GM12878 (cell line): ENCODE measurements around the gene CACNA2D1. TPM values are rescaled to one million over a fixed set of nuclear protein-coding genes. Genes with fewer than 3 reads are reported as not detected.
A peak's percentile ranks its signal among the peaks of the same experiment; 100 is the strongest.

Source experiments
- ATAC-seq: fragments of 200-7000 bp; cut with Tn5 transposase; 3 replicates; pipeline ENCODE4 v1.9.1; 2020; ENCODE audit warnings: mild to moderate bottlenecking, moderate library complexity
- BruUV-seq: library from RNA; stranded (reverse); fragments of 400-500 nt; replicated peaks from 2 replicates; lab custom pipeline; 2021; lab: Mats Ljungman, UMichigan
- CTCF ChIA-PET: fragments of 300-600 bp; sonication (Branson Sonifier 250); formaldehyde crosslinking; extraction: SDS; loops from one replicate; lab custom pipeline; 2021; ENCODE audit warnings: inconsistent platforms; lab: Yijun Ruan, JAX
- POLR2A ChIA-PET: fragments of 350-600 bp; formaldehyde crosslinking; extraction: SDS; loops from one replicate; lab custom pipeline; 2021; ENCODE audit warnings: inconsistent platforms; lab: Charles Lee
- RAD21 ChIA-PET: fragments of 300-600 bp; sonication (Branson Sonifier 250); formaldehyde crosslinking; loops from one replicate; lab custom pipeline; 2023; ENCODE audit warnings: antibody characterized with exemption; ENCODE audit not compliant: unreplicated experiment; lab: Charles Lee
- SMC1A ChIA-PET: fragments of 300-600 bp; sonication (Branson Sonifier 250); formaldehyde crosslinking; loops from one replicate; lab custom pipeline; 2023; ENCODE audit not compliant: unreplicated experiment, uncharacterized antibody; lab: Charles Lee
- DNase-seq: peaks from one replicate; pipeline ENCODE4 v3.0.0-alpha.2; 2011; ENCODE audit warnings: low read depth, low spot score
- FAIRE-seq: peaks from 3 replicates; lab custom pipeline; 2011; peaks lifted over from hg19 to GRCh38; lab: Jason Lieb, UNC
- H2AFZ ChIP-seq: 2 replicates; pipeline ENCODE4 v1.6.0; 2011; ENCODE audit warnings: low read depth, low read length, control low read depth; ENCODE audit not compliant: control insufficient read depth
- H3K27ac ChIP-seq: 2 replicates; pipeline ENCODE4 v1.5.1; 2011; ENCODE audit warnings: control low read depth; ENCODE audit not compliant: control insufficient read depth, insufficient read depth
- H3K27me3 ChIP-seq, 2 experiments: replicated peaks in 1 of 2; 2 replicates each; pipeline versions ENCODE4 v1.6.0 to v1.6.1; 2011; ENCODE audit warnings: low read length in 1 of 2; ENCODE audit not compliant: control insufficient read depth in 2 of 2, insufficient read depth in 2 of 2
- H3K36me3 ChIP-seq, 2 experiments: 2 replicates each; pipeline ENCODE4 v1.5.1; 2011; ENCODE audit warnings: low read length in 1 of 2; ENCODE audit not compliant: control insufficient read depth in 2 of 2, insufficient read depth in 2 of 2
- H3K4me1 ChIP-seq: 2 replicates; pipeline ENCODE4 v1.6.1; 2011; ENCODE audit warnings: mild to moderate bottlenecking, low read length, moderate library complexity, mixed read lengths; ENCODE audit not compliant: control insufficient read depth, insufficient read depth
- H3K4me2 ChIP-seq: 2 replicates; pipeline ENCODE4 v1.6.0; 2011; ENCODE audit warnings: control low read depth; ENCODE audit not compliant: control insufficient read depth, insufficient read depth
- H3K4me3 ChIP-seq: fragments of 200-600 bp; sonication (generic); 2 replicates; pipeline ENCODE4 v1.5.1; 2016
- H3K79me2 ChIP-seq: 2 replicates; pipeline ENCODE4 v1.6.0; 2011; ENCODE audit warnings: low read length; ENCODE audit not compliant: control insufficient read depth, insufficient read depth
- H3K9ac ChIP-seq: 2 replicates; pipeline ENCODE4 v1.8.0; 2011; ENCODE audit warnings: low read length, control low read depth, mixed read lengths; ENCODE audit not compliant: control insufficient read depth, insufficient read depth
- H3K9me3 ChIP-seq: replicated peaks from 3 replicates; pipeline ENCODE4 v1.5.1; 2011; ENCODE audit warnings: mild to moderate bottlenecking, low read length; ENCODE audit not compliant: control insufficient read depth, insufficient read depth
- H4K20me1 ChIP-seq: 2 replicates; pipeline ENCODE4 v1.6.0; 2011; ENCODE audit not compliant: control insufficient read depth, insufficient read depth
- ATF7 ChIP-seq: fragments of 450-650 bp; IDR thresholded peaks from 2 replicates; pipeline ENCODE4 v1.6.1; 2016; ENCODE audit warnings: low read depth, mild to moderate bottlenecking
- EP300 ChIP-seq, 2 experiments: fragments of 150-350 bp in 1 of 2; IDR thresholded peaks; 2 replicates each; pipeline ENCODE4 v1.6.1; 2011 to 2012; ENCODE audit warnings: low read depth in 2 of 2, low read length in 2 of 2, borderline replicate concordance in 1 of 2, improper control_type of control experiment in 1 of 2, inconsistent platforms in 1 of 2; ENCODE audit not compliant: control insufficient read depth in 1 of 2
- GABPA ChIP-seq: IDR thresholded peaks from 2 replicates; pipeline ENCODE4 v1.6.1; 2014; ENCODE audit warnings: antibody characterized with exemption, low read depth, mild to moderate bottlenecking, inconsistent platforms
- KLF5 ChIP-seq: fragments of 450-650 bp; IDR thresholded peaks from 2 replicates; pipeline ENCODE4 v1.6.1; 2014; ENCODE audit warnings: mild to moderate bottlenecking; ENCODE audit not compliant: partially characterized antibody
- PAX5 ChIP-seq: IDR thresholded peaks from 2 replicates; pipeline ENCODE4 v1.6.1; 2011; ENCODE audit warnings: low read depth, low read length, borderline replicate concordance
- PML ChIP-seq: IDR thresholded peaks from 2 replicates; pipeline ENCODE4 v1.6.1; 2012; ENCODE audit warnings: low read length, inconsistent platforms
- PRDM15 ChIP-seq: fragments of 450-650 bp; formaldehyde crosslinking; IDR thresholded peaks from 2 replicates; pipeline ENCODE4 v1.4.0; 2020; ENCODE audit warnings: mild to moderate bottlenecking, moderate library complexity
- RB1 ChIP-seq: fragments of 450-650 bp; formaldehyde crosslinking; IDR thresholded peaks from 2 replicates; pipeline ENCODE4 v1.6.1; 2017; ENCODE audit warnings: mild to moderate bottlenecking, borderline replicate concordance
- SMC3 ChIP-seq: IDR thresholded peaks from 2 replicates; pipeline ENCODE4 v1.6.1; 2011; ENCODE audit warnings: low read length, improper control_type of control experiment, borderline replicate concordance
- TCF3 ChIP-seq: IDR thresholded peaks from 2 replicates; pipeline ENCODE4 v1.6.1; 2012; ENCODE audit warnings: low read depth, mild to moderate bottlenecking, low read length, borderline replicate concordance; ENCODE audit not compliant: insufficient read depth
- WRNIP1 ChIP-seq: IDR thresholded peaks from 2 replicates; pipeline ENCODE4 v1.6.1; 2011; ENCODE audit warnings: low read depth, low read length, improper control_type of control experiment, borderline replicate concordance
- WGBS: methylation state at CpG from one replicate; pipeline ENCODE4 v1.1.6; 2016; ENCODE audit warnings: low lambda C conversion rate; ENCODE audit not compliant: insufficient replicate concordance, insufficient coverage; ENCODE audit errors: missing lambda C conversion rate; 5-methylcytosine and 5-hydroxymethylcytosine counted together
- in situ Hi-C: fragments of 300-500 bp; cut with MboI; formaldehyde crosslinking; loops from 9 replicates; pipeline ENCODE4 v1.14.3; 2018; ENCODE audit warnings: mixed read lengths
- intact Hi-C: fragments of 100-400 bp; cut with micrococcal nuclease; formaldehyde crosslinking; loops from one replicate; pipeline ENCODE4 v1.14.2; 2022; ENCODE audit not compliant: unreplicated experiment
- polyA plus RNA-seq, 11 experiments: library from polyadenylated mRNA; depleted of rRNA in 4 of 11; unstranded in 6 of 11; stranded (reverse) in 5 of 11; fragments of >200 nt; fragmentation: Nextera tagmentation in 4 of 11; fragmentation: Illumina TruSeq in 1 of 11; extraction: Ambion mirVana in 4 of 11; extraction: Trizol in 1 of 11; gene quantifications; 1 replicate in 1 of 11; 2 replicates in 10 of 11; pipeline versions ENCODE4 v1.2.1 to v1.2.3, GENCODE V29; 2011 to 2016; ENCODE audit warnings: inconsistent platforms in 2 of 11, missing spikeins in 2 of 11, low read depth in 1 of 11
- total RNA-seq, 4 experiments: library from RNA; depleted of rRNA in 3 of 4; stranded (reverse); fragments of >200 nt in 3 of 4; fragmentation: Illumina TruSeq in 1 of 4; extraction: Trizol in 1 of 4; gene quantifications; 2 replicates each; pipeline versions ENCODE4 v1.2.1 to v1.2.3, GENCODE V29; 2013 to 2021
- TF ChIP-seq, protein P1 (sequence below): IDR thresholded peaks from 2 replicates; pipeline ENCODE4 v1.6.1; 2011; ENCODE audit warnings: mild to moderate bottlenecking, low read depth, low read length, moderate library complexity; ENCODE audit not compliant: insufficient replicate concordance
- TF ChIP-seq, protein P2 (sequence below): fragments of 150-350 bp; IDR thresholded peaks from 2 replicates; pipeline ENCODE4 v1.6.1; 2016; ENCODE audit warnings: low read depth, low read length
- TF ChIP-seq, protein P3 (sequence below): fragments of 450-650 bp; IDR thresholded peaks from 2 replicates; pipeline ENCODE4 v1.6.1; 2016; ENCODE audit warnings: mild to moderate bottlenecking

The CACNA2D1 gene
- total and polyA plus RNA-seq, 10 of the 15 experiments (the other 5 are each of a cell fraction or from before 2014, with no cell fraction given) = 0.14 to 14.8 (median 0.97) TPM

DNA sequence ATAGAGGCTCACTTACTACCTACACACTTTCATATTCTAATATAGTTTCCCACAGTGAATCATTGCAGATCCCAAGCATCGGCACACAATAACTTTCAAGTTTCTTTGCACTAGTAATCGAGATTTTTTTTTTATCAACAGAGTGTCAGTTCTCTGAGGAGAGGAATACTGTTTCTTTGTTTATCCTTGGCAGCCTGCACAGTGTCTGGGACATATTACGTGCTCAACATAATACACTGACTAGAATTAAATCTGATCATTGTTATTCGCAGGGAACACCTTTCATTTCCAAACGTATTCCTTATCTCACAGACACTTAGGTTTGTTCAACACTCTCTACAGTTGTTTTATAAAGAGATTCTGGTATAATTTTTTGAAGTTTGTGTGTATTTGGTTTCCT is 95.3 kb downstream of the CACNA2D1 start:
- 36% methylated on average over 5 of the region's 5 CpGs for WGBS
- RAD21 ChIA-PET = interaction anchor here (1.4 to 4.4 kb wide), 3 partner anchors 8 to 29 kb away, joined by 6 to 15 read pairs (median 6); no protein-coding TSS in a partner anchor
- peak; percentile 16; the same call in 2 of the 3 replicates for ATAC-seq
- H3K36me3 ChIP-seq = no peaks in the 10 kb centered on the region
- no peaks in the 10 kb centered on the region for H4K20me1 ChIP-seq
- SMC1A ChIA-PET = interaction anchor here (0.9 to 6.9 kb wide), 9 partner anchors 10 to 302 kb away, joined by 3 to 68 read pairs (median 7); no protein-coding TSS in a partner anchor
- intact Hi-C loops (no loop called here), in situ Hi-C loops (no loop called here)
- H3K4me1 ChIP-seq = no peaks in the 10 kb centered on the region
- no peak overlapping the region for H3K27ac ChIP-seq
- H2AFZ ChIP-seq = no peak overlapping the region
- BruUV-seq = no TSS peak
- CTCF ChIA-PET = interaction anchor here (1.5 kb wide), 2 partner anchors 11 to 40 kb away, joined by 3 to 4 read pairs; no protein-coding TSS in a partner anchor
- no peak overlapping the region for H3K4me2 ChIP-seq
- H3K27me3 ChIP-seq = no peaks in the 10 kb centered on the region
- DNase-seq = no peak
- H3K4me3 ChIP-seq = no peak overlapping the region
- H3K9ac ChIP-seq = no peak overlapping the region
- H3K79me2 ChIP-seq = no peaks in the 10 kb centered on the region
- H3K9me3 ChIP-seq = no peaks in the 10 kb centered on the region
- FAIRE-seq = no peak
- POLR2A ChIA-PET = interaction anchor here (1.1 to 2.2 kb wide), 2 partner anchors 11 to 15 kb away, joined by 3 to 8 read pairs; no protein-coding TSS in a partner anchor
- TF ChIP-seq, protein P1, sequence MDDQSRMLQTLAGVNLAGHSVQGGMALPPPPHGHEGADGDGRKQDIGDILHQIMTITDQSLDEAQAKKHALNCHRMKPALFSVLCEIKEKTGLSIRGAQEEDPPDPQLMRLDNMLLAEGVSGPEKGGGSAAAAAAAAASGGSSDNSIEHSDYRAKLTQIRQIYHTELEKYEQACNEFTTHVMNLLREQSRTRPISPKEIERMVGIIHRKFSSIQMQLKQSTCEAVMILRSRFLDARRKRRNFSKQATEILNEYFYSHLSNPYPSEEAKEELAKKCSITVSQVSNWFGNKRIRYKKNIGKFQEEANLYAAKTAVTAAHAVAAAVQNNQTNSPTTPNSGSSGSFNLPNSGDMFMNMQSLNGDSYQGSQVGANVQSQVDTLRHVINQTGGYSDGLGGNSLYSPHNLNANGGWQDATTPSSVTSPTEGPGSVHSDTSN = no peak
- TF ChIP-seq, protein P2, sequence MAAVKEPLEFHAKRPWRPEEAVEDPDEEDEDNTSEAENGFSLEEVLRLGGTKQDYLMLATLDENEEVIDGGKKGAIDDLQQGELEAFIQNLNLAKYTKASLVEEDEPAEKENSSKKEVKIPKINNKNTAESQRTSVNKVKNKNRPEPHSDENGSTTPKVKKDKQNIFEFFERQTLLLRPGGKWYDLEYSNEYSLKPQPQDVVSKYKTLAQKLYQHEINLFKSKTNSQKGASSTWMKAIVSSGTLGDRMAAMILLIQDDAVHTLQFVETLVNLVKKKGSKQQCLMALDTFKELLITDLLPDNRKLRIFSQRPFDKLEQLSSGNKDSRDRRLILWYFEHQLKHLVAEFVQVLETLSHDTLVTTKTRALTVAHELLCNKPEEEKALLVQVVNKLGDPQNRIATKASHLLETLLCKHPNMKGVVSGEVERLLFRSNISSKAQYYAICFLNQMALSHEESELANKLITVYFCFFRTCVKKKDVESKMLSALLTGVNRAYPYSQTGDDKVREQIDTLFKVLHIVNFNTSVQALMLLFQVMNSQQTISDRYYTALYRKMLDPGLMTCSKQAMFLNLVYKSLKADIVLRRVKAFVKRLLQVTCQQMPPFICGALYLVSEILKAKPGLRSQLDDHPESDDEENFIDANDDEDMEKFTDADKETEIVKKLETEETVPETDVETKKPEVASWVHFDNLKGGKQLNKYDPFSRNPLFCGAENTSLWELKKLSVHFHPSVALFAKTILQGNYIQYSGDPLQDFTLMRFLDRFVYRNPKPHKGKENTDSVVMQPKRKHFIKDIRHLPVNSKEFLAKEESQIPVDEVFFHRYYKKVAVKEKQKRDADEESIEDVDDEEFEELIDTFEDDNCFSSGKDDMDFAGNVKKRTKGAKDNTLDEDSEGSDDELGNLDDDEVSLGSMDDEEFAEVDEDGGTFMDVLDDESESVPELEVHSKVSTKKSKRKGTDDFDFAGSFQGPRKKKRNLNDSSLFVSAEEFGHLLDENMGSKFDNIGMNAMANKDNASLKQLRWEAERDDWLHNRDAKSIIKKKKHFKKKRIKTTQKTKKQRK = no peak
- TF ChIP-seq RB1 = no peak
- TF ChIP-seq EP300 (IDR thresholded peaks at IDR 0.05; ENCODE audit: borderline replicate concordance in 1 of 2, control insufficient read depth in 1 of 2, low read depth in 2 of 2, low read length in 2 of 2) = no peak
- no peak for TF ChIP-seq PML
- TF ChIP-seq PRDM15 (CRISPR knock-in tag) = no peak
- TF ChIP-seq GABPA = no peak
- no peak for TF ChIP-seq WRNIP1
- no peak for TF ChIP-seq TCF3
- TF ChIP-seq ATF7 = no peak
- no peak for TF ChIP-seq PAX5
- TF ChIP-seq KLF5 = no peak
- TF ChIP-seq, protein P3, sequence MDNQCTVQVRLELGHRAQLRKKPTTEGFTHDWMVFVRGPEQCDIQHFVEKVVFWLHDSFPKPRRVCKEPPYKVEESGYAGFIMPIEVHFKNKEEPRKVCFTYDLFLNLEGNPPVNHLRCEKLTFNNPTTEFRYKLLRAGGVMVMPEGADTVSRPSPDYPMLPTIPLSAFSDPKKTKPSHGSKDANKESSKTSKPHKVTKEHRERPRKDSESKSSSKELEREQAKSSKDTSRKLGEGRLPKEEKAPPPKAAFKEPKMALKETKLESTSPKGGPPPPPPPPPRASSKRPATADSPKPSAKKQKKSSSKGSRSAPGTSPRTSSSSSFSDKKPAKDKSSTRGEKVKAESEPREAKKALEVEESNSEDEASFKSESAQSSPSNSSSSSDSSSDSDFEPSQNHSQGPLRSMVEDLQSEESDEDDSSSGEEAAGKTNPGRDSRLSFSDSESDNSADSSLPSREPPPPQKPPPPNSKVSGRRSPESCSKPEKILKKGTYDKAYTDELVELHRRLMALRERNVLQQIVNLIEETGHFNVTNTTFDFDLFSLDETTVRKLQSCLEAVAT = no peak
- TF ChIP-seq SMC3 = no peak
